GM18909 (cell line): Measurements from ENCODE around the gene NTN4.
"Not testable (repeated sequence)": the region's sequence is repeated elsewhere in the genome, so short reads cannot be mapped to it uniquely, and the experiment has no call there.

Experiments used
- ATAC-seq: cut with Tn5 transposase; IDR thresholded peaks from one replicate; pipeline ENCODE4 v1.9.1; 2021; ENCODE audit warnings: mild to moderate bottlenecking; ENCODE audit not compliant: unreplicated experiment, poor library complexity

The NTN4 gene

DNA sequence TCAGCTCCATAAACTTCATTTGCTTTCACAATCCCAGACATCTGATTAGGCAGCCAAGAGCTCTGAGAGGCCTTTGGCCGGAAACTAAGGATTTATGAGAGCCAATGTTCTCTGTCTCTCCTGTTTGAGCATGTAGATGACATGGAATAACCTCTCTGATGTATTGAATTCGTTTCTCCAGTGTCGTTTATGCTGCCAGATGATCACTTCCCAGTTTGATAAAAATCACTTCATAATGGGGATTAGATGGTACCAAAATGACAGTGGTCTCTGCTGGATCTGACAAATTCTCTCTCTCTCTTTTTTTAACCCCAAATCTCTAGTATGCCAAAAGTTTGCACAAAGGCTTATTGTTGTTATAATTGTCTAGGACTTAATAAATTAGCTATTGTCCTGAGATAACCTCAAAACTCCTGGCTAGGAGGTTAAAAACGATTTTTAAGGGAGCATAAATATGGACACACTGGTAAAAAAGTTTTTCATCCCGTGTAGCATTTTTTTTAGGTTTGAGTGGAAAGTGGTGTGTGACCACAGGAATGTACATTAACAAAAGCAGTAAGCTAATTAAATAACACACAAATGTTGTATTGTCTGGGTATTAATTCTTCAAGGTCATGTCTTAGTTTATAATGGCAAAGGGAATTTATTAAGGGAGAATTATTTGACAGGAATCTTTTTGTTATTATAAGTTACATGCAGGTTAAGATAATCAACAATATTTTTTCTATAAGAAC, 156.7 kb downstream of the NTN4 start:
- no peak for ATAC-seq

DNA sequence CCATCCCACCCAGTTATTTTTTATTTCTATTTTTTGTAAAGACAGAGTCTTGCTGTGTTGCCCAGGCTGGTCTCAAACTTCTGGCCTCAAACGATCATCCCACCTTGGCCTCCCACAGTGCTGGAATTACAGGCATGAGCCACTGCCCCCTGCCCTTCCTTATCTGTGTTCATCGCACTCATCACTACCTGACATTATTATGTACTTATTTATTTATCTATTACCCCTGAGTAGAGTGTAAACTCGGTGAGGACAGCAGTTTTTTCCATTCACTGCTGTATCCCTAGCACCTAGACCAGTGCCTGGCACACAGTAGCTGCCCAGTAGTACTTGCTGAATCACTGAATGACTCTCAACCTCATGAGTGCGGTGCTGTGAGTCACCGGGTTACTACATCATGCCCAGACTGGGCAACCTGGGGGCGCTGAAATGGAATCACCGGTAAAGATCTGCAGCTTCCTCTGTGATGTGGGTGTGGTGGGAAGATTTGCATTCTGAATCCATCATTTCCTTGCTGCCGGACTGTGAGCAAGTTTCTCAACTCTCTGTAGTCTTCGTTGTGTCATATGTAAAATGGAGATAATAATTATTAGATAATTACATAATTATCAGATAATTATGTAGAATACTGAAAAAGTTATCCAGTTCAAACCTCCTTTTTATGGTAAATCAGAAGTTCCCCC, 157.4 kb downstream of the NTN4 start:
- no peak for ATAC-seq

DNA sequence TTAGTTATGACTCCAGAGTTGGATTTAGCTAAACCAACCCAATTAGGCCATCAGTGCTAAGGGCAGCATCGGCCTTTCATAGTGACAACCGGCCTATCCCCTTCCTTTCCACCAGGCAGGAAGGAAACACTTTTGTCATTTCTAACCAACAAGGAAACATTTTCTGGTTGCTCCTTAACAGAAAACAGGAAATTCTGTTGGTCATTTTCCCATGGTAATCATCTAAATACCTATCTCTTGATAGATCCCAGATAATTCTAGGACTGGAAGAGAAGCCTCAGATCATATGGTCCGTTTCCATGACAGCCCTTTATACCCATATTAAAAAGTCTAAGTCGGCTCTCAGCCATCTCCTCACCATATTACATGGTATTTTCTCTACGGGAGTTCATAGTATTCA, 160.1 kb downstream of the NTN4 start:
- no peak for ATAC-seq

DNA sequence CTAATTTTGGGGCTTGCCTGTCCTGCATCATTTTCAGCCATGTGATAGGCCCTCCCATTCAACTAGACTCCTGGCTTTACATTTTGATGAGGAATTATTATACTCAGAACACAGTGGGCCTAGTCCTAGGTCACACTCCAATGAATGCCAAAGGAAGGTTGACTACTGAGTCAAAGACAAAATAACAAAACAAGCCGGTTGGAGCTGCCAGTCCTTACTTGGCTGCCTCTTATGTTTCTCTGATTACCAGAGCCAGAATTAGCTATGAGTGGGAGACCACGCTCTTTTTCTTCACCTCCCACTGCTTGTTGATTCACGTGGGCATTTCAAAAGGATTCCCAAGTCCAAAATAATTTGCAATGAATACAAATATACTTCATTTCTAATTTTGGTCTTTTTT, 161.2 kb downstream of the NTN4 start:
- ATAC-seq = no peak

DNA sequence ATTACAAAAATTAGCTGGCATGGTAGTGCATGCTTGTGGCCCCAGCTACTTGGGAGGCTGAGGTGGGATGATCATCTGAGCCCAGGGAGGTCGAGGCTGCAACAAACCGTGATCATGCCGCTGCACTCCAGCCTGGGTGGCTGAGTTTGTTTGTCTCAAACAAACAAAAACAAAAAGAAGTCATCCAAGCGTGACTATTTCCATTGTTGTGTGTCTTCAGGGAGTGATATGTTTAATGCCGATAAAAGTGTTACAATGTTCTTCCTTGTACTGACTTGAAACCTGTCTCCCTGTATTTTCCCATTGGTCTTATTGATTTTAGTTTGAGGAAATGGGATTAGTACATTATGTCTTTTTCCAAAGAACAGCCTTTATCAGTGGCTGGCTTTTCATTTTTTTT, 163.7 kb downstream of the NTN4 start:
- no peak for ATAC-seq

DNA sequence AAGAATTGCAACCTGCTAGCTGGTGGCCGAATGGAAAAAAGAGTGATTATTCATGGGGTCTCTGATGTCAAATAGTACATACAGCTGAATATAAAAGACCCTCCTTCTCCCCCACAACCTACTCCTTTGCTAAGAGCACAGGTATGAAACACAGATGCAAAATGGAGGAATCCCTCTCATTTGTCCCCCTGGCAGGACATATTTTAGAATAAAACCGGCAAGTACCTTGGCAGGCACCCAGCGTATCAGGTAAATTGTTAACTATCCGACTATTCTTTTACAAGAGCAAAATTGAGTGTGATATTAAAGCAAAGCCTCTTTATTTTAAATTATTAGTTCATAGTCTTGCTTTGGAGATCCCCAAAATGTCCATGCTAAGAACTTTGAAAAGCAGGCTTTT, 165.6 kb downstream of the NTN4 start:
- no peak for ATAC-seq

DNA sequence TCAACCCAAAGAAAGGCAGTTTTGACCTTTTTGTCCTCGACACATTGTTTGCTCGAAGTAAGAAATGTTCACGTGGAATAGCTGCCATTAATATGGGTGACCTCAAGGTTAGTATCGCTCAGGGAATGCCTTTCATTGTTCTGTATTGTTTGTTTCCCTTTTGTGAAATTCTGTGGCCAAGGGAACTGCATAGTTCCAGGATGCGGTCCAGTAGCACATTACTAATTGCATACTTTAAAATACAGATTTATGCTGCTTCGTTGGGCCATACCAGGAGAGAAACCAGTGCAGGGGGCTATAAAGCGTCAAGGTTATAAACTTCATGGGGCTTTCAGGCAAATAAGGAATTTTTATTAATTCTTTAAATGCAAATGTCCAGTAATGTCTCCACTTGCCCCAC, 166.0 kb downstream of the NTN4 start:
- no peak for ATAC-seq

DNA sequence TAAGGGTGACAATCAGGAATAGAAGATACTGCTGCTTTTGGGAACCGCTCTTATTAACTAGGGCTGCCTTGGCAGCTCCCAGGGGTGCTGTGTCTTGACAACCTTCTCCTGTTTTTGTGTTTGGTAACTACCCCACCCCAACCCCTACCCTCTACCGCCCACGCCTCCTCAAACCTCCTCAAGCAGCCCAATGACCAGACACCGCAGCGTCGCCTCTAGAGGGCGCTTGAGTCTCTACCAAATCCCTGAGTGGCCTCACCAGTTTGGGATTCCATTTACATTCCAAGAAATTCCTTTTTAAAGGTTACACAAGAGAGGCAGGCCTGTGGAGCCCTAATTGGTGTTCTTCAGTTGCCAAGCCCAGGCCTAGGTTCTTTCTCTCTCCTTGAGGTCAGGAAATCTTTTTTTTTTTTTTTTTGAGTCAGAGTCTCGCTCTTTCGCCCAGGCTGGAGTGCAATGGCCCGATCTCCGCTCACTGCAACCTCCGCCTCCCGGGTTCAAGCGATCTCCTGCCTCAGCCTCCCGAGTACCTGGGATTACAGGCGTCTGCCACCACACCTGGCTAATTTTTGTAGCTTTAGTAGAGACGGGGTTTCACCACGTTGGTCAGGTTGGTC, 166.9 kb downstream of the NTN4 start:
- no peak for ATAC-seq

DNA sequence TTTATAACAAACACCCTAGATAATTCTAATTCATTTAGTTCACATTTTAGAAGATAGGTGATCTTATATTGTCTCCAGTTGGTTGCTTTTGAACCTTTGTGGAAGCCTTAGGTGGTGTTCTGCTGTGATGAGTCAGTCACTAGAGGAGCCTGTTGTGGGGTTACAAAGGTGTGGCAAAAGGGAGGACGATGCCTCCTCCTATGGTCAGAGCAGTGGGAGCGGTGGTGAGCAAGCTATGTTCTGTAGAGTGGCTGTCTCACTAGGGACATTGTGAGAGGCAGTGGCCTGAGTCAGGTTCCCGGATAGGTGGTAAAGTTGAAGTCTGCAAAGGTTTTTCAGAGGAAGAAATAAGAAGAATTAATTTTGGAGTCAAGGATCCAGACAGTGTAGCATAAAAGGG, 167.7 kb downstream of the NTN4 start:
- ATAC-seq = no peak

DNA sequence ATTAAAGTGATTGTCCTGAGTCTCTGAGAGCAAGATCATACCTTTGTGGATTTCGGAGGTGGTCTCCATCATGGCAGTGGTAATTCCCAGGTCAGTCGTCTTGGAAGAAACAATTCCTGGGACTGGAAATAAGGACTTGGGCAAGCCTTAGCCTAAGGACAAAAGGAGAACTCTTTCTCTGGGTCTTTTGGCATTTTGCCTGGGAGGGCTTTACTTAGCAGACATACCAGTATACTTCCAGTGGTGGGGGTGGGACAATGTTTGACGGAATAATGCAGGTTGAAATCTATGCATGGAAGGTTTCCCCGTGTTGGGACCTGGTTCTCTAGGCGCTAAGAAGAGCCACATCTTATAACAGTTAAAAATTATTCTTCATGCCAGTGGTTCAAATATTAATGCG, 168.8 kb downstream of the NTN4 start:
- ATAC-seq = no peak

DNA sequence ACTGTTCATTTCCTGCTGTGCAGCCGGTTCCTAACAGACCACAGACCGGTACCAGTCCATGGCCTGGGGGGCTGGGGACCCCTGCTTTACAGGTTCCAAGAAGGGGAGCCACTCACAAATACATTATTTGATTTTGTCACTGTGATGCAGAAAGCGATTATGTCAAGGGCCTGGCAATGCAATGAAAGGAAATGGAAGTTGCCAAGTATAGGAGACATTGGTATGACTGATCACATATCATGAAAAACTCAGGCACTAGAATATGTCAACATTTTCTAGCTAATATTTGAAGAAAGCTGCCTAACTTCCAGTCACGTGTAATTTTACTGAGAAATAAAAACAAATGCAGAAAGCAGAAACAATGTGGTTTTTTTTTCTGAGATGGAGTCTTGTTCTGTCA, 170.4 kb downstream of the NTN4 start:
- ATAC-seq = no peak

DNA sequence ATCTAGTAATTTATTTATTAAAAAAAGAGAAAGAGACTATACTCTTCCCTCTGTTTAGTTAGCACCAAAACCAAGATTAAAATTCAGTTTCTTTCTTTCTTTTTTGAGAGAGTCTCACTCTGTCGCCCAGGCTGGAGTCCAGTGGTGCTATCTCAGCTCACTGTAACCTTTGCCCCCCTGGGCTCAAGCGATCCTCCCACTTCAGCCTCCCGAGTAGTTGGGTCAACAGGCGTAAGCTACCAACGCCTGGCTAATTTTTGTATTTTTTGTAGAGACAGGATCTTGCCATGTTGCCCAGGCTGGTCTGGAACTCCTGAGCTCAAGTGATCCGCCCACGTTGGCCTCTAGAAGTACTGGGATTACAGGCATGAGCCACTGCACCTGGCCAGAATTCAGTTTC, 174.1 kb downstream of the NTN4 start:
- ATAC-seq = not testable (repeated sequence)

DNA sequence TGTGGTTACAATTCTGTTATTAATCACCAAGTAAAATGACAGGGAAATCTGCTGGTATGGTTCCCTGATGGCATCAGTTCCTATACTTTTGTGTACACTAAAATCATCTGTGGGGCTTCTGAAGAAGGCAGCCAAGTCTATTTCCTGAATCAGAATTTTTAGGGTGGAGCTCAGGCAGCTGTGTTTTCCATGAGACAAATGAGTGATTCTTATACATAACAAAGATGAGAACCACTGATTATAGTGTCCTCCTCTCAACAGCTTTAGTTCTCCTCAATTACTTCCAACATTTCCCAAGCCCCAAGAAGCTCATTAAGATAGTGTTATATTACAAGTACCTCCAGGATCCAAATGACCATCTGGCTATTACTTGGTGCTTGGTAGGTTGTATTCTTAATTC, 174.8 kb downstream of the NTN4 start:
- ATAC-seq = no peak

DNA sequence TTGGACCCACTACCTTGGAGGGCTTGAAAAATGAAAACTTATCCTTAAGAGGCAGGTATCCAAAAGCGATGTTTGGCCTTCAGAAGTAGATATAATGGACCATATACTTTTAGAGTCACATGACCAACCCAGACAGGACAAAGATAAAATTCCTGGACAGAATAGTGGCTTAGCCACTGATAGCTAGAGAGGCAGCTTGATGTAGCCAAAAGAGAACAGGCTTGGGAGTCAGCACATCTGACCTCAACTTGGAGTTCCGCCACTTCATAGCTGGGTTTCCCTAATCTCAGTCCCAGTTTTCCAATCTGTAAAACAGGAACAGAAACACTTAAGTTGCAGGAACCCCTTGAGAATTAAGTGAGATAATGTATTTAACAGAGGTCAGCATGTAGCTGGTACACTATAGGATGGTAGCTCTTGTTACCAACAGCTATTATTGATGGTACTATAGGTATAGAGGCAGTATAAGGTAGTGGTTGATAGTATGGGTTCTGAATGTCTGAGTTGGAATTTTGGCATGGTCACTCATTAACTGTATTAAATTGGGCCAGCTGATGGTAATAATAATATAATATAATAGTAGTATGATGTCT, 176.1 kb downstream of the NTN4 start:
- no peak for ATAC-seq

DNA sequence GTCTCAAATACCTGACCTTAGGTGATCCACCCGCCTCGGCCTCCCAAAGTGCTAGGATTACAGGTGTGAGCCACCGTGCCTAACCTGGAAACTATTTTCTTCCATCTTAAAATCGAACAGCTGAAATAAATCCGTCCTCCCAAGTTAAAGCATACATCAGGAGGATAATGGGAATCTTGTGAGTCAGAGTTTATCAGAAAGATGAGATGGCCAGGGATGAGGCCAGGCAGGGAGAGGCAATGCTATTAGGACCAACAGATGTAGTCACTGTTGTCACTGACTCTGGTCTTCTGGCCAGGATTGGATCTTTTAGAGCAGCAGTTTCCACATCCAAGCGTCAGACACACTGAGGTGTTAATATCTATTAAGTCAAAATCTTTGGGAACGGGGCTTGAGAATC, 177.5 kb downstream of the NTN4 start:
- no peak for ATAC-seq

DNA sequence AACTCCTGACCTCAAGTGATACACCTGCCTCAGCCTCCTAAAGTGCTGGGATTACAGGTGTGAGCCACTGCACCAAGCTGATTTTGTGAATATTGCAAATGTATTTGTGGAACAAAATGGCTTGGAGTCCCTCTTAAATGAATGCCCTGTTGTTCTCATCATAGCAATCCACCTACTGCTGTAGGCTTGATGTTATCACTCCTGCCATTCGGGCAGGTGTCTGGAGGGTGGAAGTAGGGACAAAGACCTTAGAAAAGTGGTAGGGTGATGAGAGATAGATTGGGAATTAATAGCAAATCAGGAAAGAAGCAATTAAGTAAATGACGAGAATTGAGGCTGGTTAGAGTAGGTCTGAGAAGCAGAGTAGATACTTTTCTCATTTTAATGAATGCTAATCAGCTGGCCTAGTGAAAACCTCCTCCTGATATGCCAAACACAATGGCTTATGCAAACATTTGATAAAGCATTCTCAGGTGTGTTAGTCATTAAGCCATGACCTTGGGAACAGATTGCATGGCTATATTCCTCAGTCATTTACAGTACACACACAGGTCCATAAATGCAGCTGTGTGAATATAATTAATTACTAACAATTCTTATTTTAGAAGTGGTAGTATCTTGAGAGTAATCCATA, 178.8 kb downstream of the NTN4 start:
- ATAC-seq = no peak

DNA sequence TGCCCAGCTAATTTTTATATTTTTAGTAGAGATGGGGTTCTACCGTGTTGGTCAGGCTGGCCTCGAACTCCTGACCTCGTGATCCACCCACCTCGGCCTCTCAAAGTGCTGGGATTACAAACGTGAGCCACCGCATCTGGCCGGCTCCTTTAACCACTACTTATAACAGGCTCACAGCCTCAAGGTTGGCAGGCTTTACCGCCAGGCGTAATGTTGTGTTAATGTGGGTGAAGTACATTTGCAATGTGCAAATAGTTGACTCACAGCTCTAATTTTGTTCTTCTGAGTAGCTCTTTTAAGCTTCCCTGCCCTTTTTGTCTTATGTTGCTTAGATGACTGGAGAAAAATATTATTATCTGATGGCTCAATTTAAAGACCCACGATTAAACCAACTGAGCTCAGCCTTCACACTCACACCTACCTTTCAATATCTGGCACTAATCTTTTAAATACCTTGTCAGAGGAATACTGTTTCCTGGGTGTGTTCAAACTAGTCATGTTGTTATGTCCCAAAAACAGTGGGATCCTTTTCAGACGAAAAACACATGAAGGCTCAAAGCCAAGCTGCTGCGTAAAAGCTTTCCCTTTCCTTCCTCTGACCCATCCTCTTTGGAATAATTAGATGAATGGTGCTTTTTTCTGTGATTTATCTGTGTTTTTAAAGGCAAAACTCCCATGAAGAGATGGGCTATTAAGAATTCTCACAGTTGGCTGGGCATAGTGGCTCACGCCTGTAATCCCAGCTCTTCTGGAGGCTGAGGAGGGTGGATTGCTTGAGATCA, 182.1 kb downstream of the NTN4 start:
- no peak for ATAC-seq
